Measurements from ENCODE around the gene CSRP1.
A peak's percentile ranks its signal among the peaks of the same experiment; 100 is the strongest.
"Not testable (repeated sequence)": the region's sequence is repeated elsewhere in the genome, so short reads cannot be mapped to it uniquely, and the experiment has no call there.

The CSRP1 gene

DNA sequence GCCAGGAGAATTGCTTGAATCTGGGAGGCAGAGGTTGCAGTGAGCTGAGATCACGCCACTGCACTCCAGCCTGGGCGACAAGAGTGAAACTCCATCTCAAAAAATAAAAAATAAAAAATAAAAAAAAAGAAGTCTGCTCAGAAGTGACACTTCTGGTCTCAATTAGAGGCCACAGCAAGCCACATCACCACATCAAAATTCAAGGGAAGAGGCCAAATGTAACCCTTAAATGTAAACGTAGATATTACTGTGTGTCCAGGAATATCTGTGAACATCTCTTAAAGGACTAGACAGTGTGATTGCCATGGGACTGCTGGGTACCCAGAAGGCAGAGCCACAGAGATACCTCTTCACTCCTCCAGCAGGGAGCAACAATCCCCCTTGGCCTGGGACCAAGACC lies 28.3 kb downstream of the CSRP1 start:
- not testable (repeated sequence) for DNase-seq (ENCODE audit: low spot score)

- no peak for DNase-seq (ENCODE audit: low spot score)
These were observed 30.1 kb downstream of the CSRP1 start for GRCh38 chr1:201476670-201477344.

DNA sequence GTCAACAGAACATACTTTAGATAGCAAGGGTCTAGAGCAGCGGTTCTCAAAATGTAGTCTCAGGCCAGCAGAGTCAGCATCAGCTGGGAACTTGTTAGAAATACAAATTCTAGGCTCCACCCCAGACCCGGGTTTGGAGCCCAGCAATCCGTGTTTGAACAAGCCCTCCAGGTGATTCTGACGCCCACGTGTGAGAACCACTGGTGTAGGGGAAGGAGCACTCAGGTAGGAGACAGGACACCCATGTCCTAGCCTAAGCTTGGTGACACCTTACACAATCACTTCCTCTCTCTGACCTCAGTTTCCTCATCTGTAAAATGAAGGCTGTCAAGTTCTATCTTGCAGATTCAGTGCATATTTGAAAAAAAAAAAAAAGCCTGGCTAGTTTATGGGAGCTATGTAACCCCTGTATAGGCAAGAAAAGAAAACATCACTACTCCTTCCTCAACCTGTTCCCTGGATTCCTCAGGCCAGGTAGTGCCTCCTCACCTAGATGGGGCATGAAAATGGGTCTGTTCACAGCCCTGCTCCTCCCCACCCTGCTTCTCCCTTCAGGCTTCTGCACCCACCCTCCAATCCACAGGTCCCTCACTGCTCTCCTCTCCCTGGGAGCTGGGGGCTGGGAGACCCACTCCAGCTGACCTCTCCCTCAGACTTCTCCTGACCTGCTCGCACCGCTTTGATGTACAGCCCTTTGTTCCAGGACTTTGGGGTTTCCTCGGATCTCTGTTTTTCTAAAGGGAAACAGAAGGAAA lies 30.8 kb downstream of the CSRP1 start:
- DNase-seq (ENCODE audit: low spot score) = no peak

DNA sequence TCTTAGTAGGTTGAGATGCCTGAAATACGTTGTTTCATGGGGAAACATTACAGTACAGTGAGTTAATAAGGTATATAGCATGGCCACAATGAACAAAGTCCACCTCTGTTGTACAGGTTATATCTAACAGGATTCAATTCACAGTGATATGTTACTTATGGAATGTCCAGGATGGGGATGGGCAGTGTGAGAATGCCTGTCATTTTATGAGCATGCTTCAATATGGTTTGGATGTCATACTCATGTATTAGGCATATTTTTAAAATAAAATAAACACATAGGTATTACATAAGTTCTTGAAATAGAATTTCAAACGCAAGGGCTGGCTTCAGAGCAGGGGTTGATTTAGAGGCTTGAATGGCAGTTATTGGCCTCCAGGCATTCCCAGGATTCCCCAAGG lies 31.8 kb downstream of the CSRP1 start:
- DNase-seq (ENCODE audit: low spot score) = no peak

DNA sequence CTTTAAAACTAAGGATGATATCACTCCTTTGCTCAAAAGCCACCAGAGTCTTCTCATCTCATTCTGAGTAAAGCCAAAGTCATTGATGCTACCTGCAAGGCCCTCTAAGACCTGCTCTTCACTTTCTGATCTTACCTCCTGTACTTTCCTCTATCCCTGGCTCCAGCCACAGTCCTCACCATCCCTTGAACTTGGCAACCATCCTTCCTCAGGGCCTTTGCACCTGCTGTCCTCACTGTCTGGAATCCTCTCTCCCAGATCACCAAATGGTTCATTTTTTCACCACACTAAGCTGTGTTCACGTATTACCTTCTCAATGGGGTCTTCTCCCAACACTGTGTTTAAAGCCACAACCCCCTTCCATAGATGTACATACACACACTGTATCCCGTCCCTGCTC lies 33.6 kb downstream of the CSRP1 start:
- no peak for DNase-seq (ENCODE audit: low spot score)

DNA sequence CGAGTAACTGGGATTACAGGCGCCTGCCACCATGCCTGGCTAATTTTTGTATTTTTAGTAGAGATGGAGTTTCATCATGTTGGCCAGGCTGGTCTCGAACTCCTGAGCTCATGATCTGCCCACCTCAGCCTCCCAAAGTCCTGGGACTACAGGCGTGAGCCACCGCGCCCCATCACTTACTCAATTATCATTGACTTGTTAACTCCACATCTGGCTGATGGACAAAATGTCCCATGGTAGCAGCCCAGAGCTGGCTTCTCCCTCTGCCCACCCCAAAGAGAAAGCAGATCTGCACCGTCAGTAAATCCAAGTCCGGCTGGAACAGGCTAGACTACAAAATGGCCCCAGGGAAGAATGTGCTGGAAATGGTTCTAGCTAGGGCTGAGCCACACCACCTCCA lies 34.6 kb downstream of the CSRP1 start:
- DNase-seq (ENCODE audit: low spot score) = not testable (repeated sequence)

- DNase-seq (ENCODE audit: low spot score) = no peak
These were observed 35.2 kb downstream of the CSRP1 start for GRCh38 chr1:201471772-201472171.

GRCh38 chr1:201470581-201470980 lies 36.3 kb downstream of the CSRP1 start:
- no peak for DNase-seq (ENCODE audit: low spot score)

DNA sequence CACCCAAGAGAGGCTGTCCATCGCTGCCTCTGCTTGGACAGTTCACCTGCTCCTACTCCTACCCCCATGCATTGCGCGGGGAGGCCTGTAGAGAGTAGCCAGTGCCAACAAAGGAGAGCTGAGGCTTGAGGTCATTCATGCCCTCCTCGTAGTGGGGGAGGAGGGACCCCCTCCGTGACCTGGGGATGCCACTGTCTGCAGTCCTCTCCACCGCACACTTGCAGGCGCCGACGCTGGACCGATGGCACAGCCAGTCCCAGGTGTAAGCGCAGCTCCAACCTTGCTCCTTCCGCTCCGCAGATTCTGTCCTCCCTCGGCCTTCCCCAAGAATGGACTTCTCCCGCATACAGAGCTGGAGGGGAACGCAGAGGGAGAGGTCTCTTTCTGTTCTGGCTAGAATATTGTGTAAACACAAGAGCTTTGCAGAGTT lies 37.3 kb downstream of the CSRP1 start:
- DNase-seq (ENCODE audit: low spot score) = no peak

DNA sequence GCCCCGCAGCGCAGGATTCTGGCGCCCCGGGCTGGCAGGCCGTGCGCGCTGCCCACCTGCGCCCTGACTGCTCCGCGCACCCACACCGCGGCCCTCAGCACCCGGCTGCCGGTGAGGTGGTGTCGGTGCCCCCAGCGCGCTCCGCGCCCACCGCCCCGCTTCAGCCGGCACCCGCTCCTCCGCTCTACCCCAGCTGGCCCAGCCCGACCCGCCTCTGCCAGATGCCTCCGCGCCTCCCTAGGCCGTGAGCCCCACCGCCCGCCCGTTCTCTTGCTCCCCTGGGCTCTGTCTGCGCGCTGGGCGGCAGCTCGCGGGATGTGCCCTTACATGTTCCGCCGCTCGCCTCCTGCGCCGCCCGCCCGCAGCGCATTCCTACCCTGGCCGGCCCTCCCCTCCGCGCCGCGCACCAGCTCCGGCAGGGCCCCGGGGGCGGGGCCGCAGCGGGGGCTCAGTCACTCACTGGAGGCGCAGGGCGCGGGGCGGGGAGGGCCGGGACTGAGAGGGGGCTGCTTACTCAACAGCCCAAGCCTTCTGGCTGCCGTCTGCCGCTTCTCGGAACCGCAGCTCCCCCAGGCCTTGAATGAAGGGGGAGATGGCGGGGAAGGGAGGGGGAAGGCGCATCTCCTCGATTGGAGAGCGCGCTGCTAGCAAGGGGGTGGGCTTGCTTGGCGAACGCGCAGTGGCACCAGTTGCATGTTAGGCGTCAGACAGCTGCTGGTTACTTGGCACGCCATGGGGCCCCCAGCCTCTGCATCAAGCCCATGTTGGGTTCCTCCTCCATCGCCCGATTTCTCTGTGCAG lies 37.9 kb downstream of the CSRP1 start, which contains the start of gene PHLDA3:
Gene PHLDA3, minus strand, starts transcription at position 345 of the 801 bp plus-strand sequence. CDS start 402 bp downstream, outside the sequence.
- peak; percentile 94 for DNase-seq (ENCODE audit: low spot score)

- no peak for DNase-seq (ENCODE audit: low spot score)
These were observed 38.5 kb downstream of the CSRP1 start for GRCh38 chr1:201468501-201468843.

DNA sequence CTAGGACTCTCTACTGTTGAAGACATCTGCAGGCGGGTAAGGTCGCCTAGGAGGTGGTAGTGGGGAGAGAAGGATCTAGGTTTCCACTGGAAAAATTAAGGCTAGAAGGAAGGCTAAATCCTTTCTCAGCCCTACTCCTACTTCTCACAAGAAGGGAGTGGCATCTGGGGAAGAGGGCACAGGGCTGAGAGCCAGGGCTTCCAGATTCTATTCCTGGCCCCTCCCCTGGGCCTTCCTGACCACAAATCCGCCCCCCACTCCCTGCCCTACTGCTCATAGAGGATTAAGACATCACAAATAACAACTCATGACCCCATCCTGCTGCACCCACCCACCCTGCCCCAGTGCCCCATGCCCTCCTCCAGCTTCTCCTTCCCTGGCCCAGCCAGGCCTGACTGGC lies 40.4 kb downstream of the CSRP1 start:
- DNase-seq (ENCODE audit: low spot score) = no peak

GRCh38 chr1:201465698-201466290 lies 41.1 kb downstream of the CSRP1 start:
- no peak for DNase-seq (ENCODE audit: low spot score)

- DNase-seq (ENCODE audit: low spot score) = no peak
These were observed 43.8 kb downstream of the CSRP1 start for GRCh38 chr1:201463071-201463552.

- no peak for DNase-seq (ENCODE audit: low spot score)
These were observed 45.1 kb downstream of the CSRP1 start for GRCh38 chr1:201461645-201462441.

DNA sequence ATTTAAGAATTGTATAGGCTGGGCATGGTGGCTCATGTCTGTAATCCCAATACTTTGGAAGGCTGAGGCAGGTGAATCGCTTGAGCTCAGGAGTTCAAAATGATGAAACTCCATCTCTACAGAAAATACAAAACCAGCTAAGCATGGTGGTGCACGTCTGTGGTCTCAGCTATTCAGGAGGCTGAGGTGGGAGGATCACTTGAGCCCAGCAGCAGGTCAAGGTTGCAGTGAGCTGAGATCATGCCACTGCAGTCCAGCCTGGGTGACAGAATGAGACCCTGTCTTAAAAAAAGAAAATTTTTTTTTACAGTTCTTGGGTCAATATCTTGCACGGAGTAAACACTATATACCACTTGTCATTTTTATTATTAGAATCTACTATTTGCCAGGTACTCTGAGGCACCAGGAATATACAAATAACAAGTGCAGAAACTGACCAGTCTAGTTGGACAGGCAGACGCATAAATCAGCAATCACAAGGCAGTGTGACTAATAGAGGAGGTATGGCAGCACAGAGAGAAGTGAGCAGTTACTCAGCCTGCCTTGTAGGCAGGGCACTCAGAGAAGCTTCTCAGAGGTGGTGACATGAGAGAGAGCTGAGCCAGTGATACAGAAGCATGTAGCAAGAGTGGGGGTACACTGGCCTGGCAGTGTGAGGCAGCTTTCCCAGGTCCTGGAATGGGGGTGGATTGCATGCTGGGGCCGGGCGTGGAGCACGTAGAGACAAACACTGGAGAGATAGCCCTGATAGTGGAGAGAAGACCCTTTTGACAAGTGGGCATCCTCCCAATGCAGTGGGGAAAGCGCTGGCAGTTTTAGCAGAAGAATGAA lies 45.9 kb downstream of the CSRP1 start:
- DNase-seq (ENCODE audit: low spot score) = no peak

GRCh38 chr1:201459775-201460174 lies 47.1 kb downstream of the CSRP1 start:
- DNase-seq (ENCODE audit: low spot score) = no peak

GRCh38 chr1:201459052-201459451 lies 47.9 kb downstream of the CSRP1 start:
- DNase-seq (ENCODE audit: low spot score) = no peak

GRCh38 chr1:201457508-201457960 lies 49.4 kb downstream of the CSRP1 start:
- no peak for DNase-seq (ENCODE audit: low spot score)
